H1 (cell line): ENCODE results near the gene EXOSC5. TPM values are rescaled to one million over a fixed set of nuclear protein-coding genes. Genes with fewer than 3 reads are reported as not detected.

ENCODE experiments used
- CTCF ChIA-PET: fragments of 300-600 bp; sonication (Branson Sonifier 250); formaldehyde crosslinking; loops from one replicate; lab custom pipeline; 2021; ENCODE audit not compliant: partially characterized antibody; lab: Charles Lee
- POLR2A ChIA-PET: fragments of 300-600 bp; sonication (Branson Sonifier 250); formaldehyde crosslinking; loops from one replicate; lab custom pipeline; 2021; ENCODE audit warnings: inconsistent platforms; ENCODE audit not compliant: partially characterized antibody; lab: Charles Lee
- DNase-seq, 2 experiments: peaks; one replicate each; pipeline versions ENCODE4 v3.0.0 to v3.0.0-alpha.2; 2010 to 2022; ENCODE audit warnings: low spot score in 2 of 2, low read depth in 1 of 2, mixed read lengths in 1 of 2
- FAIRE-seq: peaks from 2 replicates; lab custom pipeline; 2011; peaks lifted over from hg19 to GRCh38; lab: Jason Lieb, UNC
- H2AFZ ChIP-seq: 2 replicates; pipeline ENCODE4 v1.8.1; 2012; ENCODE audit warnings: low read length, inconsistent platforms
- H2AK5ac ChIP-seq: 2 replicates; pipeline ENCODE4 v1.6.1; 2013; ENCODE audit warnings: low read depth, low read length
- H2BK120ac ChIP-seq: replicated peaks from 2 replicates; pipeline ENCODE3; 2013; ENCODE audit warnings: low read depth, low read length, inconsistent platforms
- H2BK12ac ChIP-seq: 2 replicates; pipeline ENCODE4 v1.6.1; 2013; ENCODE audit warnings: low read depth, low read length
- H2BK15ac ChIP-seq: 2 replicates; pipeline ENCODE4 v1.6.1; 2013; ENCODE audit warnings: low read length
- H2BK20ac ChIP-seq: 2 replicates; pipeline ENCODE4 v1.6.1; 2013; ENCODE audit warnings: low read length
- H2BK5ac ChIP-seq: 2 replicates; pipeline ENCODE4 v1.6.1; 2013; ENCODE audit warnings: low read depth, low read length
- H3K14ac ChIP-seq: 2 replicates; pipeline ENCODE4 v1.6.1; 2013; ENCODE audit warnings: inconsistent platforms; ENCODE audit not compliant: insufficient read length
- H3K18ac ChIP-seq: 2 replicates; pipeline ENCODE4 v1.6.1; 2013; ENCODE audit warnings: low read length; ENCODE audit errors: extremely low read depth
- H3K23ac ChIP-seq: 2 replicates; pipeline ENCODE4 v1.6.1; 2013; ENCODE audit warnings: inconsistent platforms; ENCODE audit not compliant: insufficient read length
- H3K23me2 ChIP-seq: 2 replicates; pipeline ENCODE4 v1.6.1; 2013; ENCODE audit warnings: low read depth, low read length
- H3K27ac ChIP-seq: 2 replicates; pipeline ENCODE4 v1.6.1; 2011; ENCODE audit warnings: low read depth, low read length, inconsistent platforms
- H3K27me3 ChIP-seq, 4 experiments: replicated peaks in 1 of 4; 1 replicate in 1 of 4; 2 replicates in 3 of 4; pipeline versions ENCODE4 v1.6.1 to v1.8.1; 2011 to 2013; ENCODE audit warnings: low read length in 3 of 4, mild to moderate bottlenecking in 3 of 4, inconsistent platforms in 2 of 4, mixed read lengths in 2 of 4, moderate library complexity in 1 of 4; ENCODE audit not compliant: control insufficient read depth in 3 of 4, insufficient read depth in 3 of 4; ENCODE audit errors: extremely low read depth in 1 of 4
- H3K36me3 ChIP-seq, 4 experiments: 2 replicates each; pipeline versions ENCODE4 v1.6.1 to v1.8.1; 2011 to 2013; ENCODE audit warnings: mild to moderate bottlenecking in 4 of 4, low read length in 3 of 4, moderate library complexity in 2 of 4, control low read depth in 1 of 4, inconsistent platforms in 1 of 4; ENCODE audit not compliant: insufficient read depth in 4 of 4, control insufficient read depth in 2 of 4
- H3K4ac ChIP-seq: replicated peaks from 2 replicates; pipeline ENCODE3; 2013; ENCODE audit warnings: low read length, low read depth, mixed read lengths, inconsistent platforms; ENCODE audit not compliant: insufficient read length
- H3K4me1 ChIP-seq, 4 experiments: replicated peaks in 1 of 4; 1 replicate in 1 of 4; 2 replicates in 3 of 4; pipeline versions ENCODE4 v1.6.1 to v1.8.1; 2011 to 2013; ENCODE audit warnings: low read length in 3 of 4, inconsistent platforms in 2 of 4, mixed read lengths in 1 of 4; ENCODE audit not compliant: insufficient read depth in 4 of 4, control insufficient read depth in 3 of 4
- H3K4me2 ChIP-seq, 2 experiments: 2 replicates each; pipeline versions ENCODE4 v1.6.1 to v1.8.1; 2011 to 2013; ENCODE audit warnings: low read depth in 2 of 2, low read length in 2 of 2, control low read depth in 1 of 2, inconsistent platforms in 1 of 2, mild to moderate bottlenecking in 1 of 2; ENCODE audit not compliant: insufficient read depth in 1 of 2
- H3K4me3 ChIP-seq, 4 experiments: fragments of 200-600, 300-600 bp in 1 of 4; sonication (generic), shearing (Covaris generic), sonication (Bioruptor Twin) in 1 of 4; 2 replicates each; pipeline versions ENCODE4 v1.5.1 to v1.8.1; 2011 to 2016; ENCODE audit warnings: low read length in 4 of 4, low read depth in 3 of 4, control low read depth in 2 of 4, inconsistent platforms in 2 of 4, mild to moderate bottlenecking in 2 of 4, mixed read lengths in 1 of 4, moderate library complexity in 1 of 4; ENCODE audit not compliant: insufficient read depth in 2 of 4; ENCODE audit errors: extremely low read depth in 1 of 4
- H3K56ac ChIP-seq: replicated peaks from 2 replicates; pipeline ENCODE3; 2013; ENCODE audit warnings: low read depth, mild to moderate bottlenecking, mixed read lengths, low read length, inconsistent platforms; ENCODE audit not compliant: insufficient read length
- H3K79me1 ChIP-seq: 2 replicates; pipeline ENCODE4 v1.6.1; 2013; ENCODE audit warnings: low read depth, low read length, control low read depth
- H3K79me2 ChIP-seq, 2 experiments: 2 replicates each; pipeline versions ENCODE4 v1.6.1 to v1.8.1; 2012 to 2013; ENCODE audit warnings: low read length in 2 of 2, mild to moderate bottlenecking in 2 of 2, inconsistent platforms in 1 of 2; ENCODE audit not compliant: insufficient read depth in 2 of 2, control insufficient read depth in 1 of 2
- H3K9ac ChIP-seq, 4 experiments: replicated peaks in 1 of 4; 1 replicate in 1 of 4; 2 replicates in 3 of 4; pipeline versions ENCODE4 v1.6.1 to v1.8.1; 2011 to 2013; ENCODE audit warnings: low read depth in 3 of 4, low read length in 3 of 4, control low read depth in 2 of 4, mild to moderate bottlenecking in 2 of 4, moderate library complexity in 2 of 4, inconsistent platforms in 1 of 4; ENCODE audit errors: extremely low read depth in 1 of 4
- H3K9me3 ChIP-seq, 2 experiments: 2 replicates each; pipeline versions ENCODE4 v1.6.1 to v1.8.1; 2012 to 2013; ENCODE audit warnings: mild to moderate bottlenecking in 2 of 2, moderate library complexity in 2 of 2, control low read depth in 1 of 2, inconsistent platforms in 1 of 2, low read depth in 1 of 2, low read length in 1 of 2, mixed read lengths in 1 of 2; ENCODE audit not compliant: insufficient read depth in 2 of 2
- H4K20me1 ChIP-seq, 2 experiments: replicated peaks in 1 of 2; 2 replicates each; pipeline versions ENCODE3 to v1.8.1; 2011 to 2013; ENCODE audit warnings: inconsistent platforms in 2 of 2, low read length in 2 of 2, mild to moderate bottlenecking in 1 of 2; ENCODE audit not compliant: insufficient read depth in 2 of 2, control insufficient read depth in 1 of 2
- H4K5ac ChIP-seq: 2 replicates; pipeline ENCODE4 v1.6.1; 2013; ENCODE audit warnings: low read length, low read depth, mixed read lengths, inconsistent platforms; ENCODE audit not compliant: insufficient read length
- H4K8ac ChIP-seq: 2 replicates; pipeline ENCODE4 v1.8.0; 2013; ENCODE audit warnings: mild to moderate bottlenecking, moderate library complexity, low read length, inconsistent platforms; ENCODE audit not compliant: insufficient read depth; ENCODE audit errors: extremely low read depth
- H4K91ac ChIP-seq: replicated peaks from 2 replicates; pipeline ENCODE3; 2013; ENCODE audit warnings: low read length, mixed read lengths, inconsistent platforms; ENCODE audit not compliant: insufficient read length
- ATF2 ChIP-seq: IDR thresholded peaks from 2 replicates; pipeline ENCODE4 v1.6.1; 2012; ENCODE audit warnings: low read length, inconsistent platforms
- MAFK ChIP-seq: IDR thresholded peaks from 2 replicates; pipeline ENCODE4 v1.6.1; 2012; ENCODE audit warnings: low read depth, mild to moderate bottlenecking, improper control_type of control experiment, low read length
- POU5F1 ChIP-seq: IDR thresholded peaks from 2 replicates; pipeline ENCODE4 v1.6.1; 2011; ENCODE audit warnings: low read depth, mild to moderate bottlenecking, low read length, moderate library complexity
- TAF7 ChIP-seq: optimal IDR thresholded peaks from 2 replicates; pipeline ENCODE3; 2011; ENCODE audit warnings: low read depth, mild to moderate bottlenecking, inconsistent platforms, low read length, moderate library complexity, borderline replicate concordance
- TBP ChIP-seq: IDR thresholded peaks from 2 replicates; pipeline ENCODE4 v1.6.1; 2011; ENCODE audit warnings: low read depth, low read length, improper control_type of control experiment
- TCF12 ChIP-seq: IDR thresholded peaks from 2 replicates; pipeline ENCODE4 v1.6.1; 2011; ENCODE audit warnings: low read depth, mild to moderate bottlenecking, low read length
- WGBS, 2 experiments: shearing (Covaris generic) in 1 of 2; methylation state at CpG; one replicate each; pipeline versions ENCODE4 v1.1.6 to v1.1.7; 2013 to 2015; ENCODE audit warnings: low lambda C conversion rate in 2 of 2, mixed read lengths in 2 of 2, inconsistent platforms in 1 of 2, low coverage in 1 of 2, missing lambda C conversion rate in 1 of 2; ENCODE audit not compliant: insufficient replicate concordance in 2 of 2, insufficient coverage in 1 of 2, insufficient read length in 1 of 2; ENCODE audit errors: extremely low coverage in 1 of 2, missing lambda C conversion rate in 1 of 2; 5-methylcytosine and 5-hydroxymethylcytosine counted together
- polyA plus RNA-seq, 7 experiments: library from polyadenylated mRNA; depleted of rRNA in 3 of 7; stranded (reverse) in 5 of 7; unstranded in 2 of 7; fragments of >200 nt in 5 of 7; fragments of 200-250 nt in 2 of 7; gene quantifications; 1 replicate in 5 of 7; 2 replicates in 1 of 7; 4 replicates in 1 of 7; pipeline versions ENCODE4 v1.2.1 to v1.2.3, GENCODE V29; 2011 to 2013; ENCODE audit warnings: missing spikeins in 2 of 7, mixed read lengths in 2 of 7
- total RNA-seq: library from RNA; stranded (reverse); fragmentation: NEBNext Ultra II Directional; extraction: Animal tissue kit (Norgen Biotek cat#: 25700); gene quantifications from 2 replicates; pipeline ENCODE4 v1.2.1, GENCODE V29; 2021

Gene EXOSC5
- total and polyA plus RNA-seq, 2 of the 8 experiments (the other 6 are each of a cell fraction or from before 2014, with no cell fraction given): 56.2 to 92.8 TPM

DNA sequence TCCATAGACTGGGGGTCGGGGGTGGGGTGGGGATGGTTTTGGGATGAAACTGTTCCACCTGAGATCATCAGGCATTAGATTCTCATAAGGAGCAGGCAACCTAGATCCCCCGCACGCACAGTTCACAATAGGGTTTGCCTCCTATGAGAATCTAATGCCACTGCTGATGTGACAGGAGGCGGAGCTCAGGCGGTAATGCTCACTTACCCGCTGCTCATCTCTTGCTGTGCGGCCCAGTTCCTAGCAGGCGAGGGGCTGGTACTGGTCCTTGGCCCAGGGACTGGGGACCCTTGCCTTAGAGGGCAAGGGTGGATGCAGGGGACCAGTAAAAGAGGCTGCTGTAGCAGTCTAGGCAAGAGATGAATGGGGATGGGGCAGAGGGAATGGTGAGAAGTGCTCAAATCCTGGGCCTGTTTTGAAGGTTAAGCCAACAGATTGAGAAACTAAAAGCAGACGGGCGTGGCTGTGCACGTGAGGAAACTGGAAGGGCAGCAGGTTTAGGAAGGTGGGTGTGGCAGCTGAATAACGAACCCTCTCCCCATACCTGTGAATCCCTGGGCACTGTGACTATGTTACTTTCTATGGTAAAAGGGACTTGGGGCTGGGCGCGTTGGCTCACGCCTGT lies 44.3 kb upstream of the EXOSC5 start:
- FAIRE-seq: no peak
- no peak for TF ChIP-seq TBP
- TF ChIP-seq POU5F1: no peak
- no peak for TF ChIP-seq TCF12
- no peak for TF ChIP-seq ATF2
- TF ChIP-seq MAFK: no peak
- no peak for TF ChIP-seq TAF7

More for the DNA sequence above, 44.3 kb upstream of the EXOSC5 start:
- no peak overlapping the region for H2BK5ac ChIP-seq
- no peak overlapping the region for H3K18ac ChIP-seq
- H3K4ac ChIP-seq: no peak overlapping the region
- H3K27me3 ChIP-seq: no peaks in the 10 kb centered on the region
- ChIA-PET POLR2A (interaction anchor here (0.6 to 6.4 kb wide), 2 partner anchors 14 to 887 kb away, joined by 3 to 87 read pairs; partner anchors contain the start of gene B3GNT8), CTCF (interaction anchor here (1.0 to 20.4 kb wide), 3 partner anchors 123 to 250 kb away, joined by 3 to 364 read pairs (median 4); no protein-coding TSS in a partner anchor)
- H3K4me3 ChIP-seq: no peak overlapping the region
- no peak overlapping the region for H4K8ac ChIP-seq
- no peak overlapping the region for H2BK12ac ChIP-seq
- no peak overlapping the region for H2AK5ac ChIP-seq
- peaks cover 0 to 8% of the 10 kb centered on the region in 2 experiments; a peak in 1 of 4 replicates for H3K79me2 ChIP-seq
- H3K23ac ChIP-seq: no peak overlapping the region
- H2BK120ac ChIP-seq: no peak overlapping the region
- H3K9me3 ChIP-seq: no peaks in the 10 kb centered on the region
- H4K20me1 ChIP-seq: no peaks in the 10 kb centered on the region
- peaks cover 2% of the 10 kb centered on the region; the same call in 1 of the 2 replicates for H3K23me2 ChIP-seq
- no peak overlapping the region for H3K14ac ChIP-seq
- no peak overlapping the region for H4K5ac ChIP-seq
- H4K91ac ChIP-seq: no peak overlapping the region
- no peak overlapping the region for H3K4me2 ChIP-seq
- no peak overlapping the region for H3K27ac ChIP-seq
- H3K4me1 ChIP-seq: no peaks in the 10 kb centered on the region
- H3K56ac ChIP-seq: no peak overlapping the region
- 0 out of 2 replicates have a peak, but pooled peaks cover 4% of the 10 kb centered on the region for H3K79me1 ChIP-seq
- H2BK15ac ChIP-seq: no peak overlapping the region
- no peak overlapping the region for H3K9ac ChIP-seq
- no peak for DNase-seq
- H2BK20ac ChIP-seq: no peak overlapping the region
- peaks cover 0 to 6% (median 2%) of the 10 kb centered on the region in 4 experiments; a peak in 2 of 8 replicates for H3K36me3 ChIP-seq
- H2AFZ ChIP-seq: no peak overlapping the region
- WGBS, 2 experiments: 74% methylated on average over 13 of the region's 15 CpGs; no CpG with 5 or more reads in 1 of the 2 experiments
